ENCODE measurements around the gene DEFB116. TPM values are rescaled to one million over a fixed set of nuclear protein-coding genes. Genes with fewer than 3 reads are reported as not detected.

The DEFB116 gene
- total RNA-seq, 2 experiments from 2014 or later: not detected

Other genes starting within 250 kb of the DEFB116 start
- not detected for gene DEFB115, start 50.9 kb downstream of the DEFB116 start, total RNA-seq
- not detected for gene DEFB118, start 60.0 kb upstream of the DEFB116 start, total RNA-seq
- gene DEFB119, start 82.0 kb upstream of the DEFB116 start, total RNA-seq: not detected
- not detected for gene DEFB121, start 97.6 kb upstream of the DEFB116 start, total RNA-seq
- gene DEFB123, start 132.0 kb upstream of the DEFB116 start, total RNA-seq: not detected
- gene DEFB124, start 166.5 kb upstream of the DEFB116 start, total RNA-seq: not detected
- not detected for gene REM1, start 166.7 kb upstream of the DEFB116 start, total RNA-seq
- 100 to 1,000 TPM; 110 to 111 TPM for gene HM13, start 205.9 kb upstream of the DEFB116 start, total RNA-seq

Measured in activated CD4-positive, alpha-beta memory T cell treated with anti-CD3 and anti-CD28 coated beads for 36 hours (primary cell).